Common myeloid progenitor, CD34-positive (primary cell): ENCODE measurements around the gene GPRIN3.

ENCODE experiments used
- CTCF ChIA-PET: fragments of 350-600 bp; sonication (Branson Sonifier 250); formaldehyde crosslinking; loops from one replicate; lab custom pipeline; 2021; ENCODE audit warnings: antibody characterized with exemption; lab: Charles Lee
- POLR2A ChIA-PET: fragments of 350-600 bp; sonication (Branson Sonifier 250); formaldehyde crosslinking; loops from one replicate; lab custom pipeline; 2021; ENCODE audit warnings: antibody characterized with exemption; lab: Charles Lee
- DNase-seq, 3 donors: peaks; one replicate each; pipeline versions ENCODE4 v3.0.0 to v3.0.0-alpha.2; 2013
- H3K27ac ChIP-seq, 2 experiments: 1 replicate in 1 of 2; 2 replicates in 1 of 2; pipeline ENCODE4 v1.7.0; 2013; ENCODE audit warnings: inconsistent platforms in 2 of 2, low read length in 2 of 2, mild to moderate bottlenecking in 2 of 2, low read depth in 1 of 2, moderate library complexity in 1 of 2; ENCODE audit not compliant: severe bottlenecking in 2 of 2, insufficient read depth in 1 of 2, poor library complexity in 1 of 2
- H3K27me3 ChIP-seq, 5 experiments: replicated peaks in 2 of 5; 1 replicate in 3 of 5; 2 replicates in 2 of 5; pipeline versions ENCODE4 v1.6.1 to v1.7.0; 2013; ENCODE audit warnings: low read length in 4 of 5, mild to moderate bottlenecking in 2 of 5, moderate library complexity in 2 of 5, inconsistent platforms in 1 of 5; ENCODE audit not compliant: insufficient read depth in 5 of 5, control insufficient read depth in 4 of 5
- H3K36me3 ChIP-seq, 4 experiments: 1 replicate in 2 of 4; 2 replicates in 2 of 4; pipeline versions ENCODE4 v1.6.1 to v1.7.0; 2013; ENCODE audit warnings: low read length in 3 of 4, control low read depth in 1 of 4, mild to moderate bottlenecking in 1 of 4; ENCODE audit not compliant: control insufficient read depth in 4 of 4, insufficient read depth in 4 of 4
- H3K4me1 ChIP-seq, 4 experiments: 1 replicate in 3 of 4; 2 replicates in 1 of 4; pipeline versions ENCODE4 v1.6.1 to v1.7.1; 2013; ENCODE audit warnings: low read length in 3 of 4, mild to moderate bottlenecking in 3 of 4, control low read depth in 1 of 4, inconsistent platforms in 1 of 4, moderate library complexity in 1 of 4; ENCODE audit not compliant: control insufficient read depth in 4 of 4, insufficient read depth in 4 of 4; ENCODE audit errors: control extremely low read depth in 1 of 4
- H3K4me3 ChIP-seq, 7 experiments: 1 replicate in 4 of 7; 2 replicates in 3 of 7; pipeline versions ENCODE4 v1.5.1 to v1.7.0; 2013; ENCODE audit warnings: mild to moderate bottlenecking in 7 of 7, low read length in 6 of 7, moderate library complexity in 6 of 7, inconsistent platforms in 2 of 7, low read depth in 2 of 7, control low read depth in 1 of 7; ENCODE audit not compliant: insufficient read depth in 4 of 7, control insufficient read depth in 1 of 7; ENCODE audit errors: extremely low read depth in 1 of 7
- H3K9me3 ChIP-seq, 5 experiments: 1 replicate in 4 of 5; 2 replicates in 1 of 5; pipeline versions ENCODE4 v1.6.1 to v1.7.1; 2013; ENCODE audit warnings: low read length in 4 of 5, mild to moderate bottlenecking in 2 of 5, inconsistent platforms in 1 of 5, low read depth in 1 of 5, moderate library complexity in 1 of 5; ENCODE audit not compliant: control insufficient read depth in 4 of 5, insufficient read depth in 2 of 5; ENCODE audit errors: control extremely low read depth in 1 of 5
- WGBS: methylation state at CpG from one replicate; pipeline ENCODE4 v1.1.5; 2013; ENCODE audit not compliant: insufficient coverage; 5-methylcytosine and 5-hydroxymethylcytosine counted together

The GPRIN3 gene

GRCh38 chr4:89301003-89301402 lies 6.6 kb downstream of the GPRIN3 start:
- no peak for DNase-seq
- no CpG with 5 or more reads among the region's 1 CpG for WGBS
- Histone ChIP-seq H3K36me3 (no peaks in the 10 kb centered on the region), H3K4me3 (no peak overlapping the region), H3K27ac (no peak overlapping the region), H3K27me3 (peaks cover 0 to under 1% (median 0%) of the 10 kb centered on the region in 5 experiments), H3K4me1 (peaks cover 30 to 85% (median 50%) of the 10 kb centered on the region in 4 experiments), H3K9me3 (no peaks in the 10 kb centered on the region)
- ChIA-PET POLR2A (no interaction called here), CTCF (interaction anchor here (1.2 to 3.1 kb wide), 3 partner anchors 8 to 40 kb away, joined by 4 to 8 read pairs (median 4); no protein-coding TSS in a partner anchor)

- no peak overlapping the region for H3K4me3 ChIP-seq
- no CpG with 5 or more reads among the region's 1 CpG for WGBS
- POLR2A ChIA-PET = no interaction called here
Observed at GRCh38 chr4:89300499-89300898, 7.1 kb downstream of the GPRIN3 start.

DNA sequence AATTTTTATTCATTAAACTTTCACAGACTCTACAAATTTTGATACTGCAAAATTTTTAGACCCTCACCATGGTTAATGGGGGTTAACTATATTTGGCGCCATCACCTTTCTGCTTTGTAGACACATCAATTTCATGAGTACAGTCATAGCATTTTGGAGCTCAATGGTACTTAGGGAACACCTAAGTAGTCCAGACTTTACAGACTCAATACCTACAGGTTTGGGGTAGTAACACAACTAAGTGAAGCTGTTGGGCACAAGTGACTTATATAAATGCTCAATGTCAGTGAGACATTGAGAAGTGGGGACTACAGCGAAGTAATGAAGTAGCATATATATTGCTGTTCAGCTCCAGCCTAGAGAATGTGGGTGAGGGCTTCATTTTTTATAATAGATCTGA lies 7.5 kb downstream of the GPRIN3 start:
- Histone ChIP-seq H3K27ac (no peak overlapping the region), H3K4me1 (peaks cover 35 to 85% (median 54%) of the 10 kb centered on the region in 4 experiments), H3K4me3 (no peak overlapping the region), H3K9me3 (no peaks in the 10 kb centered on the region), H3K36me3 (no peaks in the 10 kb centered on the region), H3K27me3 (no peaks in the 10 kb centered on the region)
- POLR2A ChIA-PET = no interaction called here
- CTCF ChIA-PET = interaction anchor here (0.7 to 3.1 kb wide), 8 partner anchors 9 to 79 kb away, joined by 3 to 10 read pairs (median 5); no protein-coding TSS in a partner anchor
- WGBS = 58% methylated on average over 2 of the region's 2 CpGs
- no peak for DNase-seq

More at GRCh38 chr4:89300499-89300898, 7.1 kb downstream of the GPRIN3 start:
- CTCF ChIA-PET = interaction anchor here (1.2 to 3.1 kb wide), 4 partner anchors 9 to 40 kb away, joined by 4 to 10 read pairs (median 6); no protein-coding TSS in a partner anchor
- no peak for DNase-seq
- no peak overlapping the region for H3K27ac ChIP-seq
- H3K9me3 ChIP-seq = no peaks in the 10 kb centered on the region
- H3K36me3 ChIP-seq = no peaks in the 10 kb centered on the region
- H3K4me1 ChIP-seq = peaks cover 30 to 85% (median 50%) of the 10 kb centered on the region in 4 experiments
- H3K27me3 ChIP-seq = no peaks in the 10 kb centered on the region

GRCh38 chr4:89299153-89299791 lies 8.3 kb downstream of the GPRIN3 start:
- WGBS = 9% methylated on average over 7 of the region's 10 CpGs
- Histone ChIP-seq H3K9me3 (no peaks in the 10 kb centered on the region), H3K27ac (no peak overlapping the region), H3K27me3 (no peaks in the 10 kb centered on the region), H3K36me3 (no peaks in the 10 kb centered on the region), H3K4me3 (peak overlapping the region in 6 of 7 experiments; percentile 43 to 82 (median 60)), H3K4me1 (peaks cover 40 to 87% (median 60%) of the 10 kb centered on the region in 4 experiments)
- ChIA-PET CTCF (interaction anchor here (0.7 to 3.1 kb wide), 12 partner anchors 9 to 136 kb away, joined by 3 to 12 read pairs (median 5); partner anchors contain the start of gene GPRIN3), POLR2A (interaction anchor here (0.6 kb wide), 1 partner anchor 34 kb away, joined by 3 read pairs; no protein-coding TSS in a partner anchor)
- peak in 2 of 3 donors; percentile 66 to 79 for DNase-seq

GRCh38 chr4:89298788-89299152 lies 8.8 kb downstream of the GPRIN3 start:
- WGBS = 0% methylated on average over 1 of the region's 2 CpGs
- ChIA-PET POLR2A (interaction anchor here (0.6 to 1.1 kb wide), 2 partner anchors 15 to 33 kb away, joined by 3 read pairs; no protein-coding TSS in a partner anchor), CTCF (interaction anchor here (0.8 to 3.1 kb wide), 10 partner anchors 9 to 136 kb away, joined by 3 to 12 read pairs (median 6); partner anchors contain the start of gene GPRIN3)
- H3K27ac ChIP-seq = no peak overlapping the region
- peaks cover 41 to 89% (median 60%) of the 10 kb centered on the region in 4 experiments for H3K4me1 ChIP-seq
- DNase-seq = peak; percentile 33 to 79 (median 77)
- no peaks in the 10 kb centered on the region for H3K36me3 ChIP-seq
- no peaks in the 10 kb centered on the region for H3K9me3 ChIP-seq
- H3K27me3 ChIP-seq = no peaks in the 10 kb centered on the region
- H3K4me3 ChIP-seq = peak overlapping the region in 6 of 7 experiments; percentile 43 to 82 (median 60)

DNA sequence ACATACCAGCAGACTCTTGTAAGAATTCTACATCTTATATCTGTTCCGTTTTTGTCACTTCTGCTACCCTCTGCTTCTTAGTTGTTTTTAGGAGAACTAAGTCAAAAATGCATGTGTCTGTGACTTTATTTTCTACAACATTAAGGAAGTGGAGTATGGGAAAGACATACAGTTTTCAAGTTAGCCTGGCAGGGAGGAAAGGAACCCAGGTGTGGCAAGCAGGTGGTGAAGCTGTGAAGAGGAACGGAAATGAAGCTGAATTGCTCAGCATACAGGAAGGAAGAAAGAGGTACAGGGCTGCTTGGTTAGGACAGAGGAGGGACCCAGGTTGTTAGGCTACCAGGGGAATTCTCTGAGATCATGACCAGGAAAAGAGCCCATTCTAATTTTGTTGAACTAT lies 9.4 kb downstream of the GPRIN3 start:
- no peaks in the 10 kb centered on the region for H3K27me3 ChIP-seq
- peak in 1 of 3 donors; percentile 50 for DNase-seq
- no peak overlapping the region for H3K27ac ChIP-seq
- WGBS = 10% methylated on average over 1 of the region's 2 CpGs
- POLR2A ChIA-PET = interaction anchor here (1.1 kb wide), 1 partner anchor 16 kb away, joined by 3 read pairs; no protein-coding TSS in a partner anchor
- peaks cover 47 to 92% (median 63%) of the 10 kb centered on the region in 4 experiments for H3K4me1 ChIP-seq
- CTCF ChIA-PET = interaction anchor here (0.8 to 3.1 kb wide), 12 partner anchors 10 to 137 kb away, joined by 3 to 12 read pairs (median 5); partner anchors contain the start of gene GPRIN3
- H3K4me3 ChIP-seq = peak overlapping the region in 4 of 7 experiments; percentile 7 to 41 (median 24)
- no peaks in the 10 kb centered on the region for H3K9me3 ChIP-seq
- no peaks in the 10 kb centered on the region for H3K36me3 ChIP-seq
